HL-60 (cell line): ENCODE results near the gene FOXC2.

Source experiments
- GABPA ChIP-seq: IDR thresholded peaks from 2 replicates; pipeline ENCODE4 v1.6.1; 2012; ENCODE audit warnings: low read depth
- POLR2AphosphoS5 ChIP-seq: IDR thresholded peaks from 2 replicates; pipeline ENCODE4 v1.6.1; 2012; ENCODE audit warnings: low read depth
- TF ChIP-seq, protein P1 (sequence below): IDR thresholded peaks from one replicate; pipeline ENCODE4 v1.5.1; 2011; ENCODE audit warnings: low read length, control low read depth, inconsistent platforms; ENCODE audit not compliant: insufficient read depth
- TF ChIP-seq, protein P2 (sequence below): IDR thresholded peaks from 2 replicates; pipeline ENCODE4 v1.6.1; 2012; ENCODE audit warnings: low read depth; ENCODE audit not compliant: insufficient replicate concordance

- TF ChIP-seq, protein P1, sequence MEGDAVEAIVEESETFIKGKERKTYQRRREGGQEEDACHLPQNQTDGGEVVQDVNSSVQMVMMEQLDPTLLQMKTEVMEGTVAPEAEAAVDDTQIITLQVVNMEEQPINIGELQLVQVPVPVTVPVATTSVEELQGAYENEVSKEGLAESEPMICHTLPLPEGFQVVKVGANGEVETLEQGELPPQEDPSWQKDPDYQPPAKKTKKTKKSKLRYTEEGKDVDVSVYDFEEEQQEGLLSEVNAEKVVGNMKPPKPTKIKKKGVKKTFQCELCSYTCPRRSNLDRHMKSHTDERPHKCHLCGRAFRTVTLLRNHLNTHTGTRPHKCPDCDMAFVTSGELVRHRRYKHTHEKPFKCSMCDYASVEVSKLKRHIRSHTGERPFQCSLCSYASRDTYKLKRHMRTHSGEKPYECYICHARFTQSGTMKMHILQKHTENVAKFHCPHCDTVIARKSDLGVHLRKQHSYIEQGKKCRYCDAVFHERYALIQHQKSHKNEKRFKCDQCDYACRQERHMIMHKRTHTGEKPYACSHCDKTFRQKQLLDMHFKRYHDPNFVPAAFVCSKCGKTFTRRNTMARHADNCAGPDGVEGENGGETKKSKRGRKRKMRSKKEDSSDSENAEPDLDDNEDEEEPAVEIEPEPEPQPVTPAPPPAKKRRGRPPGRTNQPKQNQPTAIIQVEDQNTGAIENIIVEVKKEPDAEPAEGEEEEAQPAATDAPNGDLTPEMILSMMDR = no peak
- TF ChIP-seq, protein P2, sequence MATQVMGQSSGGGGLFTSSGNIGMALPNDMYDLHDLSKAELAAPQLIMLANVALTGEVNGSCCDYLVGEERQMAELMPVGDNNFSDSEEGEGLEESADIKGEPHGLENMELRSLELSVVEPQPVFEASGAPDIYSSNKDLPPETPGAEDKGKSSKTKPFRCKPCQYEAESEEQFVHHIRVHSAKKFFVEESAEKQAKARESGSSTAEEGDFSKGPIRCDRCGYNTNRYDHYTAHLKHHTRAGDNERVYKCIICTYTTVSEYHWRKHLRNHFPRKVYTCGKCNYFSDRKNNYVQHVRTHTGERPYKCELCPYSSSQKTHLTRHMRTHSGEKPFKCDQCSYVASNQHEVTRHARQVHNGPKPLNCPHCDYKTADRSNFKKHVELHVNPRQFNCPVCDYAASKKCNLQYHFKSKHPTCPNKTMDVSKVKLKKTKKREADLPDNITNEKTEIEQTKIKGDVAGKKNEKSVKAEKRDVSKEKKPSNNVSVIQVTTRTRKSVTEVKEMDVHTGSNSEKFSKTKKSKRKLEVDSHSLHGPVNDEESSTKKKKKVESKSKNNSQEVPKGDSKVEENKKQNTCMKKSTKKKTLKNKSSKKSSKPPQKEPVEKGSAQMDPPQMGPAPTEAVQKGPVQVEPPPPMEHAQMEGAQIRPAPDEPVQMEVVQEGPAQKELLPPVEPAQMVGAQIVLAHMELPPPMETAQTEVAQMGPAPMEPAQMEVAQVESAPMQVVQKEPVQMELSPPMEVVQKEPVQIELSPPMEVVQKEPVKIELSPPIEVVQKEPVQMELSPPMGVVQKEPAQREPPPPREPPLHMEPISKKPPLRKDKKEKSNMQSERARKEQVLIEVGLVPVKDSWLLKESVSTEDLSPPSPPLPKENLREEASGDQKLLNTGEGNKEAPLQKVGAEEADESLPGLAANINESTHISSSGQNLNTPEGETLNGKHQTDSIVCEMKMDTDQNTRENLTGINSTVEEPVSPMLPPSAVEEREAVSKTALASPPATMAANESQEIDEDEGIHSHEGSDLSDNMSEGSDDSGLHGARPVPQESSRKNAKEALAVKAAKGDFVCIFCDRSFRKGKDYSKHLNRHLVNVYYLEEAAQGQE = no peak
- no peak for TF ChIP-seq GABPA
- no peak for TF ChIP-seq POLR2AphosphoS5
Measured at GRCh38 chr16:86532526-86532815, 34.2 kb upstream of the FOXC2 start.
